ENCODE data around the gene DKK3.
A peak's percentile ranks its signal among the peaks of the same experiment; 100 is the strongest.

Gene DKK3

GRCh38 chr11:12003815-12004214 is 4.6 kb downstream of the DKK3 start:
- no peak for DNase-seq (ENCODE audit: low spot score)

GRCh38 chr11:12003336-12003735 is 5.1 kb downstream of the DKK3 start:
- DNase-seq (ENCODE audit: low spot score), result no peak

DNA sequence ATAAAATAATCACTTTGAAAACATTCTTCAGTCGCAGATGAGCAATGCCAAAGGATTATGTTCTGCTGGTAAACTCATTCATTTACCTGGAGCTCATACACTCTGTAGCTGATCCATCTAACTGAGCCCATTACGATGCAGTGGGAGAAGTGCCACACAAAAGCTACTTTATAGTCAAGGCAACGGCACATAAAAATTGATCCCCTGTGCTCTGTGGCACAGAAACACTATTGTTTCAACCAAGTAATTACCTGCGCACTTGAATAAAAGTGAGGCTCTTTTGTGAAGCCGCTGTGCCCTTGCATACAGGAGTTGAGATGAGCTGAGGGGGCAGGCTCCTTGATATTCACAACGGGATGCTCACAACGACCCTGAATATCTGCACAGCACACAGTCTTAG is 7.2 kb downstream of the DKK3 start:
- DNase-seq (ENCODE audit: low spot score), result no peak

GRCh38 chr11:11998091-11998781 is 10.2 kb downstream of the DKK3 start:
- peak; percentile 94 for DNase-seq (ENCODE audit: low spot score)

GRCh38 chr11:11997049-11997322 is 11.4 kb downstream of the DKK3 start:
- DNase-seq (ENCODE audit: low spot score), result no peak

DNA sequence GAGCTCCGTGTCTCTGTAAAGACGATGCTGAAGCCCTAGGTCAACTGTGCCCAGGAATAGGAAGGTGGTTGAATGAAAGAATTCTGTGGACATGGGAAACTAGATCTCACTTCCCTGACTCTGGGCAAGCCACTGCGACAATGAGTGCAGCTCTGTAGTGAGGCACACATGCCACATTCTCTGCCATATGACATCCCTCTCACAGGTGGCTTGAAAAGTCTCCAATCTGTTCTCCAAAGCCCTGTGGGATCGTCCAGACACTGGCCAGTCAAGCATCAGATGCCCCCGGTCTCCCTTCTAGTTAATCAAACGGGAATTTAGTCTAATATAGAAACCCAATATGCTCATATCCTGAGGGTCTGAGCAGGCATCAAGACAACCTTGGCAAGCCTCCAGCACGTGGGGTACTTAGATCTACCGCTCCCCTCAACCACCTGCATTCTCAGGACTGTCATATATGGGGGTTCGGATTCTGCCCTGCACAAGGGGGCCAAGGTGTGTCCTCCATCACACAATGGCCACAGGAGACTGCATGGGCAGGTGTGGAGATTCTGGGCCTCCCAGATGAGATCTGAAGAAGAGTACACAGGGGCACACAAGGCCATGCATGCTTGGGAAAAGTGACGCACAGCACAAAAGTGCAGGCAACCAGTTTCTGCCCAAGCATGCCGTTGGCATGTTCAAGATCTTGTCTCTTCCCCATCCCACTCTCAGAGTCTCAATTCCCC is 11.9 kb downstream of the DKK3 start:
- no peak for DNase-seq (ENCODE audit: low spot score)

- DNase-seq (ENCODE audit: low spot score), result no peak
Measured at GRCh38 chr11:11995601-11996000, 12.8 kb downstream of the DKK3 start.

DNA sequence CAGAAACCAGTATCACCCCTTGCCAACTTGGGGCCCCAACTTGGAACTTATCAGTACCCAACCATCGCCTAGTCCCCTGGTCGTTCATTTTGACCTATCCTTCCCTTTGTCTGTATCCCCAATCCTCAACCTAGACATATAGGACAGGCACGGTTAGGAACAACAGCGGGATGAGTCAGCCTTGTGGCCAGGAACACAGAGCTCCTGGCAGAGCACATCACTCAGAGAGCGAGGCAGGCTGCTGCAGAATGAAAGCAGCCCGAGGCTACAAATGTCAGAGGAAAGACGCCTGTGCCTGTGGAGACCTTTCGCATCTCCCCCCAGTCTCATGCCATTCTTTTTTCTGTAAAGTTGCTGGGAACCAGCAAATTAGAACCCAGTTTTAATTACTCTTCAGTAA is 14.6 kb downstream of the DKK3 start:
- peak; percentile 82 for DNase-seq (ENCODE audit: low spot score)

GRCh38 chr11:11992257-11993212 is 15.9 kb downstream of the DKK3 start:
- DNase-seq (ENCODE audit: low spot score), result no peak

GRCh38 chr11:11989774-11990744 is 18.4 kb downstream of the DKK3 start:
- peak; percentile 54 for DNase-seq (ENCODE audit: low spot score)

DNA sequence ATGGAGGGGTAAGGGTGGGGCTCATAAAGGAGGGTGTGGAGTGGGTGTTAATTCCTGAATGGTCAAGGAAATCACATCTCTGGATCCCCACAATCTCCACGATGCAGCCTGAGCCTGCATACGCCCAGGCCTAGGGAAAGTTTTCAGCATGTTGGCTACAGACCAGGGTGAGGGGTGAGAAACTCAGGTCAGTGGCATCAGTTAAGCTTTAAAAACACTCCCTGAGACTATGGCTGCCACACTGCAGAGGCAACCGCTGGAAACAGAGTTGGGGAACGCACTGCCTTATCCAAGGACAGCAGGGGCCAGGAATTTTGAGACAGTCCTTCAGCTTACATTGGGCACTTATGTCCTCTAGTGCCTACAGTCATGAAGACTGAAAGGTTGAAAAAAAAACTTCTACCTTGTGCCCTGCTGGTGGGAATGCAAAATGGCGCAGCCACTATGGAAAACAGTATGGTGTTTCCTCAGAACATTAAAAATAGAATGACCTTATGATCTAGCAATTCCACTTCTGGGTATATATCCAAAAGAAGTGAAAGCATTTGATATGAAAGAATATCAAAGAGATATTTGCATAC is 19.7 kb downstream of the DKK3 start:
- no peak for DNase-seq (ENCODE audit: low spot score)

DNA sequence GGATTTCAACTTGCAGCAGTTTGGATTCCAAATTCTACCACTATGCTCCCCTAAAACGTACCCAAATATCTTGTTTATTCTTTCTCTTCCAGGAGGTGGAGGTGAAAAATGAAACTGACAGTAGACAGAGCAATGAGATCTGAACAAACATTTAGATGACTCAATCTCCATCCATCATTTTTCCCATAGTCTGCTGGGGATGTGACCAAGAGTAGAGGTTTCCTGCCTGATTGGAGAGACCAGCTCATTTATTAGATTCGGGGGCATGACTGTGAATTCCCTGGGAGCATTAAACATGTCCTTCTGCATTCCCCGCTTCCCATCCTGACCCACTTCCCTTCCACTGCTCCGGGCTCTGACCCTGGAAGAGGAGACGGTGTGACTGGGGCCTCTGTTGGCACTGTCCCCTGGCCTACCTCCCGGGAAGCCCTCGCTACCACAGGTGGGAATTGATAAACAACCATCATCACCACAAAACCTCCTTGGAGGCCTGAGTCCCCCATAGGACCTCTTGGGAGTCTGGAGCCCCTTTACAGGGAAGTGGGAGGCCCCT is 20.3 kb downstream of the DKK3 start:
- peak; percentile 52 for DNase-seq (ENCODE audit: low spot score)

DNA sequence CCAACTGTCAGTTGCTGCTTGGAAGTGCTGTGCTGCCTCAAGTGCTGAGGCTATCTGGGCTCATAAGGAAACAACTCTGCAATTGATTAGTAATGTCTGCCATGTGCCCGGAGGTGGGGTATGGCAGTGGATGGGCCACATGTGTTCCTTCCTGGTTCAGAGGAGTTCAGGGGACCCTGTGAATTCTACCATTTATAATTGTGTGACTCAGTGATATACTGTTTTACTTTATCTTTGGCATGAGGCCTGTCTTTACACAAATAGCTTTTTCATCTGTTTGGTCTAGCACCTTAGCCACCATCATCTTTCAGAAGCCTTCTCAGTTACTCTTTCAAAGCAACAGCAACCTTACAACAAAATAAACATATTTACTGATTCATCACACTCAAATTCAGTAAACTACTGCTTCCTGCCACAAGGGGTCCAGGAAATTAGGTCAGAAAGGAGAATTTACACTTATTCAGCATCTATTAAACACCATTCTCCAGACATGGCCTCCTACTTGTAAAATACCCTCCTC is 20.9 kb downstream of the DKK3 start:
- no peak for DNase-seq (ENCODE audit: low spot score)

- no peak for DNase-seq (ENCODE audit: low spot score)
Measured at GRCh38 chr11:11985954-11986949, 22.2 kb downstream of the DKK3 start.

DNA sequence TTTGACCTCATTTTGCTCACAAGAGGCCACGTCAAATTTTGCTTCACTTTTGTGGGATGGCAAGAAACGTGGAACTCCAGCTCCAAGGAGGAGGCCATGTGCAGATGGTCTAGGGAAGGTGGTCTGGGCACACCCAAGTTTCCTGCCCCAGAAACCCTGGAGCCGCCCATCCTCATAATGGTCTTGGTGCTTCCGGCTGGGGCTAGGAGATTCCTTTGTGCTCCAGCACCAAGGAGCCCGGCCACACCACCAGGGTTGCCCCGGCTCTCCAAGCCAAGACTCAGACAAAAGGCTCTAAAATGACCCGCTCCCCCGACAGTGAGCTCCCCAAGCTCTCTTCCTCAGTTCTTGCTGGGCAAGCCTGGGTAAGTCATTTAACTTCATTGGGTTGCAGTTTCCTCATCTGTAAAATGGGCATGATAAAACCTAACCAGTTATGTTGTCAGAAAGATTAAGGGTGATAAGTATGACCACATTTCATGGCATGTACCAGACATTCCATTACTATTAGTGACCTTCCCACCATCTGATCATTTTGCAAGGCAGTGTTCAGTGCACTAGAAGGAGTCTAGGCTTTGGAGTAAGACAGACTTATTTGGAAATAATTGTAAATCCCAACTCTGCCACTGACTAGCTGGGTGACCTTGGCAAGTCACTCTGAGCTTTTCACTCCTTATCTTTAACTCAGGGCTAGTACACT is 23.3 kb downstream of the DKK3 start:
- peak; percentile 63 for DNase-seq (ENCODE audit: low spot score)

DNA sequence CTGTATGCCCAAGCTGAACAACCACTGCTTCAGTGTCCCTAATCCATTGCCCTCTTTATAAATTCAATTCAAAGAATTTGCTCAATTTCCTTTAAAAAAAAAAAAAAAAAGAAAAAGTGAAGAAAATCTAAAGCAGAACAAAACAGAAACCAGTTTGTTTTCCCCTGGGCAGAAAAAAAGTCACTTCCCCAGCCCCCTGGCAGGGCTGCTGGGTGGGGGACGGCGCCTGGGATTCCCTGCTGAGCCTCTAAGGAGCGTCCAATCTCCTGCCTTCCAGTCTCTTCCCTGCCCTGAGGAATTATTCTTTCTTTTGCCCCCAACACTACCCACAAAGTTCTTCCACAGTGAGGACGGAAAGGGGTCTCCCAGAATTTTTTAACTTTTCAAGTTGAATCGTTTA is 23.9 kb downstream of the DKK3 start:
- no peak for DNase-seq (ENCODE audit: low spot score)

DNA sequence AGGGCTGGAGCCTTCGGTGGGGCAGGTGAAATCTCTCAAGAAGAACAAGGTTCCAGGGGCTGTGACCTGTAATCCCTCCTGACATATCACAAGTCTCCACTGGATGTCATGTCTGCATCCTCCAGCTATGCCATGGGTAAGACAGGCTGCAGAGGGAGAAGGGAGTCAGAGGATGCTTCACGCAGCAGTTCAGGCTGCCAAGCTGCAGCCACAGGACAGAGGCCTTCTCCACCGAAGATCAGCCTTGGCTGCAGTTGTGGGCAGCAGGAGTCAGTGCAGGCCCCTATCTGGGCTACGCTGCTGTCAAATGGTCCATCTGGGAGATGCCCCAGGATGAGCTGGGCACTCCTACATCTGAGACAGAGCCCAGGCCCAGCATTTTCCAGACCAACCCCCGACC is 25.0 kb downstream of the DKK3 start:
- DNase-seq (ENCODE audit: low spot score), result no peak

DNA sequence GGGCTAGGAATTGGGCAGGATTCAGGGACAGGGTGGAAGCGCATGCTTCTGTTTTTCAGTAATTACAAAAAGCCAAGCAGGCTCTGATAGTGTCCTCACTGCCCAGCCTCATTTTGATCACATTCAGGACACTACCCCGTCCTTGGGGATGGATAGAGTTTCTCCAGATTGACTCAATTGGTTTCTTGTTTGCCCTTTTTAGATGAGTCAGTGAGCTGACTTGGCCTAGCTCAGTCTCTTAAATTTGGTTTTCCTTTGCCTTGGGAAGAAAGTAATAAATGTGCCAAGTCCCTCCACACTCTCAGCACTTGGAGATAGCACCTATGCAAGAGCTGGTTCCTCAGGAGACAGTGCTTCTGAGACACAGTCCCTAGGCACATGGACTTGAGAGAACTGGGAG is 25.5 kb downstream of the DKK3 start:
- no peak for DNase-seq (ENCODE audit: low spot score)

DNA sequence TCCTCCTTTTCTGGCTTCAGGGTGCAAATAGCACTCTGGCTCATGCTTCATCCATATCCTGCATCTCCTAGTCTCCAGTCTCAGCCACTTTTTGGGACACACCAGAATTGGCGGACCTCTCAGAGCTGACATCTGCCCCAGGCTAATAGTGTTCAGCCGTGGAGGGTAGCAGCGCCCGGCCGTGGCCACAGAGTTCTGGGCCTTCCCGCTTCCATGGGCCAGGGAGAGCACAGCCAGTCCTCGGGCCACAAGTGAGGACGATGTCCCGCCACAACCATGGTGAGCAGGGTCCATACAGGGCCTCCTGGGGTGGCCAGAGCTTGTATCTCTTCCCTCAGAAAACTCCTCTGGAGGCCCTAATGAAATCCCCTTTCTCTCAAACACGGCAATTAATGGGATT is 26.0 kb downstream of the DKK3 start:
- no peak for DNase-seq (ENCODE audit: low spot score)
